GM18858 (cell line): ENCODE data around the gene ASB10.

ENCODE experiments used
- ATAC-seq: cut with Tn5 transposase; IDR thresholded peaks from one replicate; pipeline ENCODE4 v1.9.1; 2021; ENCODE audit not compliant: unreplicated experiment

ASB10 gene

GRCh38 chr7:151189038-151189437 lies 2.0 kb upstream of the ASB10 start:
- ATAC-seq = no peak

GRCh38 chr7:151188252-151188542 lies 1.1 kb upstream of the ASB10 start:
- no peak for ATAC-seq

GRCh38 chr7:151187409-151188251 lies 580 bp upstream of the ASB10 start:
- ATAC-seq = no peak

- ATAC-seq = no peak
These were observed 1.0 kb downstream of the ASB10 start for GRCh38 chr7:151185762-151186639.

GRCh38 chr7:151181011-151181431 lies 6.0 kb downstream of the ASB10 start:
- no peak for ATAC-seq

GRCh38 chr7:151179946-151180345 lies 7.1 kb downstream of the ASB10 start:
- ATAC-seq = no peak

- no peak for ATAC-seq
These were observed 7.7 kb downstream of the ASB10 start for GRCh38 chr7:151179287-151179860.

- no peak for ATAC-seq
These were observed 8.2 kb downstream of the ASB10 start for GRCh38 chr7:151178831-151179230.

GRCh38 chr7:151178236-151178635 lies 8.8 kb downstream of the ASB10 start:
- no peak for ATAC-seq

GRCh38 chr7:151177310-151177709 lies 9.7 kb downstream of the ASB10 start:
- ATAC-seq = no peak

GRCh38 chr7:151176401-151176800 lies 10.6 kb downstream of the ASB10 start:
- ATAC-seq = no peak

GRCh38 chr7:151175793-151176311 lies 11.2 kb downstream of the ASB10 start:
- ATAC-seq = no peak

- ATAC-seq = no peak
These were observed 11.8 kb downstream of the ASB10 start for GRCh38 chr7:151175047-151175792.

- ATAC-seq = no peak
These were observed 12.6 kb downstream of the ASB10 start for GRCh38 chr7:151174246-151175046.

- ATAC-seq = no peak
These were observed 13.4 kb downstream of the ASB10 start for GRCh38 chr7:151173386-151174245.

- ATAC-seq = peak; percentile 59
These were observed 14.5 kb downstream of the ASB10 start for GRCh38 chr7:151172273-151173141.

- no peak for ATAC-seq
These were observed 18.3 kb downstream of the ASB10 start for GRCh38 chr7:151168787-151169162.
